Measurements from ENCODE around the gene VWF.

GRCh38 chr12:5925646-5926045, 198.8 kb downstream of the VWF start:
- TF ChIP-seq MYC (IDR thresholded peaks at IDR 0.05; ENCODE audit: low read depth, low read length) (no peak), CTCF (IDR thresholded peaks at IDR 0.05; ENCODE audit: low read depth, low read length) (no peak), POLR2A (IDR thresholded peaks at IDR 0.05; ENCODE audit: extremely low read depth, insufficient read length) (no peak), MAX (IDR thresholded peaks at IDR 0.05; ENCODE audit: low read depth, low read length) (no peak)

All from NB4 (cell line).